HFFc6 (cell line): Measurements from ENCODE around the gene OSTN. TPM values are rescaled to one million over a fixed set of nuclear protein-coding genes. Genes with fewer than 3 reads are reported as not detected.
A peak's percentile ranks its signal among the peaks of the same experiment; 100 is the strongest.
"Not testable (repeated sequence)": the region's sequence is repeated elsewhere in the genome, so short reads cannot be mapped to it uniquely, and the experiment has no call there.

Source experiments
- DNase-seq: peaks from one replicate; pipeline ENCODE4 v3.0.0-alpha.2; 2018
- H3K27ac Mint-ChIP-seq: 2 replicates; pipeline ENCODE4 v1.8.0; 2020; ENCODE audit warnings: mild to moderate bottlenecking, mixed read lengths
- H3K27me3 Mint-ChIP-seq: 2 replicates; pipeline ENCODE4 v1.8.0; 2021; ENCODE audit warnings: mild to moderate bottlenecking, moderate library complexity, mixed read lengths; ENCODE audit not compliant: insufficient read depth
- H3K36me3 Mint-ChIP-seq: 2 replicates; pipeline ENCODE4 v1.8.0; 2021; ENCODE audit warnings: low read depth, mixed read lengths
- H3K4me1 Mint-ChIP-seq: 2 replicates; pipeline ENCODE4 v1.8.0; 2020; ENCODE audit warnings: low read depth, mixed read lengths
- H3K4me3 Mint-ChIP-seq: 2 replicates; pipeline ENCODE4 v1.8.0; 2020; ENCODE audit warnings: mild to moderate bottlenecking, moderate library complexity, mixed read lengths
- H3K9me3 Mint-ChIP-seq: 2 replicates; pipeline ENCODE4 v1.8.0; 2020; ENCODE audit warnings: mild to moderate bottlenecking, mixed read lengths
- total RNA-seq, 6 experiments: library from RNA; stranded (reverse); fragmentation: NEBNext Ultra II Directional; extraction: Animal tissue kit (Norgen Biotek cat#: 25700); gene quantifications; 2 replicates in 1 of 6; 3 replicates in 5 of 6; pipeline ENCODE4 v1.2.3, GENCODE V29; 2021
- TF ChIP-seq, protein P1 (sequence below): fragments of 200-600 bp; sonication (generic); IDR thresholded peaks from 2 replicates; pipeline ENCODE4 v1.5.0; 2021; ENCODE audit warnings: antibody characterized with exemption, mild to moderate bottlenecking

Gene OSTN
- total RNA-seq, 6 experiments from 2014 or later, result 0.24 to 0.71 (median 0.34) TPM; not detected in 2

DNA sequence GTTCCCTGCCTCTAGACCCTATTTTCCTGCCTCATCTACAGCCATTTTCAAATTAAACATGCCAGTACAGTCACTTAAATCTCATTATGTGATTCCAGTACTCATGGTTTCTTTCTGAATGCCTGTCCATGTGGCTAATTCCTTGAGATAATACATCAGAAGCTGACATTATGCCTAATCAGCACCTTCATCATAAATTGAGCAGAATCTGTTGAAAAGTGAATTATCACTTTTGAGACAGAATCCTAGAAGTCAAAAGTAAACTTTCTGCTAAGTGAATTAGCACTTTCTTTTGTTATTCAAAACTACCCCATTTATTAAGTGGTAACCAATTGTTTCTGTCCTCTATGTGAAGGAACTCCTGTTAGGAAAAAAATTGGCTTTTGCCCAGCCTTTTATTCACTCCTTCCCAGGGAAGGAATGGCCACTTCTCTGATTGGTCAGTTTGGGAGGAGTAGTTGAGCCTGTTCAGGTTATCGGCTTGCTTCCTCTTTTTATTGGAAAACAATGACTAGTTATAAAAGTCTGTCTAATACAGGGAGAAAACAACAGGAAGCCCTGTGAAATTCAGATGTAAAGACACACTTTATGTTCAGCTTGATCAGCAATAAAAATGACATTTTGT is 40.5 kb downstream of the OSTN start:
- peaks cover 78% of the 10 kb centered on the region for H3K4me1 Mint-ChIP-seq

DNA sequence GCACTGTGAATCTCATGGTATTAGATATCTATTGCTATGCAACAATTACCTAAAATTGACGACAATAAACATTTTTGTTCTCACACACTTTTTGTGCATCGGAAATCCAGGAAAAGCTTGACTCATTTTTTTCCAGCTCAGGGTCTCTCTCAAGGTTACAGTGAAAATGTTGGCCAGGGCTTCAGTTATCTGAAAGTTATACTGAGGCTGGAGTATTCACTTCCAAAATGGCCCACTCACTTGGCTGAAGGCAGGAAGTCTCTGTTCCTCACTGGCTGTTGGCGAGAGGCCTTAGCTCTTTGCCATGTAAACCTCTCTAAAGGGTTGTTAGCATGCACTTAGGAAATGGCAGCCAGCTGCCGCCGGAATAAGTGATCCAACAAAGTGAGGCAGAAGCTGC is 41.4 kb downstream of the OSTN start:
- Mint-ChIP-seq H3K4me1 (peaks cover 77% of the 10 kb centered on the region), H3K27me3 (no peaks in the 10 kb centered on the region)
- no peak for DNase-seq

More for the DNA sequence above, 40.5 kb downstream of the OSTN start:
- Mint-ChIP-seq H3K27ac (peak overlapping the region; percentile 89), H3K27me3 (no peaks in the 10 kb centered on the region), H3K36me3 (no peaks in the 10 kb centered on the region), H3K9me3 (no peaks in the 10 kb centered on the region), H3K4me3 (no peak overlapping the region)
- TF ChIP-seq, protein P1, sequence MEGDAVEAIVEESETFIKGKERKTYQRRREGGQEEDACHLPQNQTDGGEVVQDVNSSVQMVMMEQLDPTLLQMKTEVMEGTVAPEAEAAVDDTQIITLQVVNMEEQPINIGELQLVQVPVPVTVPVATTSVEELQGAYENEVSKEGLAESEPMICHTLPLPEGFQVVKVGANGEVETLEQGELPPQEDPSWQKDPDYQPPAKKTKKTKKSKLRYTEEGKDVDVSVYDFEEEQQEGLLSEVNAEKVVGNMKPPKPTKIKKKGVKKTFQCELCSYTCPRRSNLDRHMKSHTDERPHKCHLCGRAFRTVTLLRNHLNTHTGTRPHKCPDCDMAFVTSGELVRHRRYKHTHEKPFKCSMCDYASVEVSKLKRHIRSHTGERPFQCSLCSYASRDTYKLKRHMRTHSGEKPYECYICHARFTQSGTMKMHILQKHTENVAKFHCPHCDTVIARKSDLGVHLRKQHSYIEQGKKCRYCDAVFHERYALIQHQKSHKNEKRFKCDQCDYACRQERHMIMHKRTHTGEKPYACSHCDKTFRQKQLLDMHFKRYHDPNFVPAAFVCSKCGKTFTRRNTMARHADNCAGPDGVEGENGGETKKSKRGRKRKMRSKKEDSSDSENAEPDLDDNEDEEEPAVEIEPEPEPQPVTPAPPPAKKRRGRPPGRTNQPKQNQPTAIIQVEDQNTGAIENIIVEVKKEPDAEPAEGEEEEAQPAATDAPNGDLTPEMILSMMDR, result no peak
- no peak for DNase-seq

DNA sequence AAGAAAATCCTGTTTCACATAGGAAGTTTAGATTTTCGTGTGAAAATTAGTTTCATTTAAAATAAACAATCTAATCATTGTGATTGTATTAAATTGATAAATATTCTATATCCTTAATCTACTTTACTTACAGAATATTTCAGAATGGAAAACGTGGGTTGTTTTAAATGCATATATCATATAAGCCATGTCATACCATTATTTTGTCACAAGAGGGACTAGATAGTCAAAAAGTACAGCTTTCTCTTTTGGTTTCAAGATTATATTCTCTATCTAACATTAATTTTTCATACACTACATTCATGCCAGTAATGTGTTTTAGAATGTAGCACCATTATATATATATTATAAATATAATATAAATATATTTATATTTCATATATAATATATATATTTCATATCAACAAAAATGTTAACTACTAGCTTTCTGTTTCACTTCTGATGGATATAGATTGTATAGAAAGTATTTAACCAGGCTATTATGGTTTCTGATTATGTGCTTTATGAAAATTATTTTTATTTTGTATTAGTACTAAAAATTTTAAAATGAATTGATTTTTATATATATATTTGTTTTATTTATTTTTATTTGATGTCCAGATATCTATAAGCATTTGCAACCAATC is 45.3 kb downstream of the OSTN start:
- H3K36me3 Mint-ChIP-seq, result 0 out of 2 replicates have a peak, but pooled peaks cover 4% of the 10 kb centered on the region
- no peak overlapping the region for H3K4me3 Mint-ChIP-seq
- H3K9me3 Mint-ChIP-seq, result no peaks in the 10 kb centered on the region
- DNase-seq, result no peak
- peaks cover 67% of the 10 kb centered on the region for H3K4me1 Mint-ChIP-seq
- H3K27ac Mint-ChIP-seq, result peak overlapping the region; percentile 49; the same call in 1 of the 2 replicates
- H3K27me3 Mint-ChIP-seq, result no peaks in the 10 kb centered on the region; the same call in 1 of the 2 replicates
- TF ChIP-seq, protein P1, result peak; percentile 81

More for the DNA sequence above, 41.4 kb downstream of the OSTN start:
- Mint-ChIP-seq H3K4me3 (no peak overlapping the region), H3K9me3 (no peaks in the 10 kb centered on the region), H3K27ac (no peak overlapping the region), H3K36me3 (0 out of 2 replicates have a peak, but pooled peaks cover 3% of the 10 kb centered on the region)
- TF ChIP-seq, protein P1, result no peak

DNA sequence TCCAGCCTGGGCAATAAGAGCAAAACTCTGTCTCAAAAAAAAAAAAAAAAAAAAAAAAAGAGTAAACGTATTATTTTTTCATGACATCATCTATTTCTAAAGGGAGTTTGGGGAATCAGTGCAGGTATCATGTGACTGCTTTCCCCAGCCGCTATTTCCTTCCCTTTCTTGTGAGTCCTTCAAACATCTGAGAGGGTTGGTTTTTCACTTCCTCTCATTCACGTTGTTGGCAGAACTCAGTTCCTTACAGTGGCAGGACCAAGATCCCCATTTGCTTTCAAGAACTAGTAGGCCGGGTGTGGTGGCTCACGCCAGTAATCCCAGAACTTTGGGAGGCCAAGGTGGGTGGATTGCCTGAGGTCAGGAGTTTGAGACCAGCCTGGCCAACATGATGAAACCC is 47.0 kb downstream of the OSTN start:
- not testable (repeated sequence) for H3K9me3 Mint-ChIP-seq, DNase-seq, H3K4me3 Mint-ChIP-seq, H3K36me3 Mint-ChIP-seq, H3K27me3 Mint-ChIP-seq
- Mint-ChIP-seq H3K27ac (peak overlapping the region; percentile 94), H3K4me1 (peaks cover 54% of the 10 kb centered on the region)

DNA sequence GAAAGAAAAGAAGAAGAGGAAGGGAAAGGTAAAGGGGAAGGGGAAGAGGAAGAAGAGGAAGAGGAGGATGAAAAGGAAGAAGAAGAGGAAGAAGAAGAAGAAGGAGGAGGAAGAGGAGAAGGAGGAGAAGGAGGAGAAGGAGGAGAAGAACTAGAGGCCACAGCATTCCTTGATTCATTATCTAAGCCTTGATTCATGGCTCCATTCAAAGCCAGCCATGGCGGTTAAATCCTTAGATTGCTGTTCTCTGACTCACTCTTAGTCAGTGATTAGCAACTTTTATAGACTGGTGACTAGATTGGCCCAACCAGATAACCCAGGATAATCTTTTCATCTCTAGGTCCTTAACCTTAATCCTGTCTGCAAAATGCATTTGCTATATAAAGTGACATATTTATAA is 47.6 kb downstream of the OSTN start:
- Mint-ChIP-seq H3K27me3 (no peaks in the 10 kb centered on the region; the same call in 1 of the 2 replicates), H3K4me1 (peaks cover 54% of the 10 kb centered on the region), H3K4me3 (peak overlapping the region; percentile 30; the same call in 1 of the 2 replicates), H3K9me3 (no peaks in the 10 kb centered on the region), H3K36me3 (0 out of 2 replicates have a peak, but pooled peaks cover 4% of the 10 kb centered on the region), H3K27ac (peak overlapping the region; percentile 94)
- TF ChIP-seq, protein P1, result no peak
- DNase-seq, result peak; percentile 90
